Upper lobe of right lung (tissue), 1 donor: ENCODE measurements around the gene GBP4. TPM values are rescaled to one million over a fixed set of nuclear protein-coding genes. Genes with fewer than 3 reads are reported as not detected.

ENCODE experiments used
- ATAC-seq: fragments of 200-7000 bp; cut with Tn5 transposase; one replicate; pipeline ENCODE4 v1.9.1; 2020; ENCODE audit warnings: mild to moderate bottlenecking, moderate library complexity
- DNase-seq: peaks from one replicate; pipeline ENCODE4 v3.0.0-alpha.2; 2020
- H3K27ac ChIP-seq: fragments of 200-600 bp; one replicate; pipeline ENCODE4 v1.8.0; 2022
- H3K27me3 ChIP-seq: fragments of 200-600 bp; one replicate; pipeline ENCODE4 v1.8.0; 2022; ENCODE audit warnings: mild to moderate bottlenecking
- H3K36me3 ChIP-seq: fragments of 200-600 bp; one replicate; pipeline ENCODE4 v1.8.0; 2022
- H3K4me1 ChIP-seq: fragments of 200-600 bp; one replicate; pipeline ENCODE4 v1.8.0; 2022
- H3K4me3 ChIP-seq: fragments of 200-600 bp; one replicate; pipeline ENCODE4 v1.8.0; 2022; ENCODE audit warnings: mild to moderate bottlenecking
- H3K9me3 ChIP-seq: fragments of 200-600 bp; one replicate; pipeline ENCODE4 v1.8.0; 2022
- CTCF ChIP-seq: fragments of 200-600 bp; IDR thresholded peaks from one replicate; pipeline ENCODE4 v1.8.0; 2022; ENCODE audit warnings: antibody characterized with exemption
- intact Hi-C: fragments of 100-400 bp; cut with DNase I; formaldehyde crosslinking; loops from one replicate; pipeline ENCODE4 v1.11.0; 2022
- total RNA-seq: library from RNA; stranded (reverse); fragmentation: NEBNext Ultra II Directional; extraction: Animal tissue kit (Norgen Biotek cat#: 25700); gene quantifications from one replicate; pipeline ENCODE4 v1.2.1, GENCODE V29; 2021
- donor health status: DM: no; HTN: yes; CAD: no; lungs with severe emphysema.

GBP4 gene
- total RNA-seq, 1 donor from 2014 or later = 32.9 TPM

- Histone ChIP-seq H3K4me1 (no peaks in the 10 kb centered on the region), H3K36me3 (no peaks in the 10 kb centered on the region), H3K27ac (no peak overlapping the region), H3K27me3 (no peaks in the 10 kb centered on the region), H3K4me3 (no peak overlapping the region), H3K9me3 (no peaks in the 10 kb centered on the region)
- intact Hi-C loops = no loop called here
- ATAC-seq (no peak), DNase-seq (no peak)
- no peak for TF ChIP-seq CTCF
Observed at GRCh38 chr1:89170170-89171066, 28.3 kb downstream of the GBP4 start.

- Histone ChIP-seq H3K27me3 (no peaks in the 10 kb centered on the region), H3K4me1 (no peaks in the 10 kb centered on the region), H3K4me3 (no peak overlapping the region), H3K9me3 (no peaks in the 10 kb centered on the region), H3K36me3 (no peaks in the 10 kb centered on the region), H3K27ac (no peak overlapping the region)
- TF ChIP-seq CTCF = no peak
- no peak for DNase-seq
- intact Hi-C loops = no loop called here
- ATAC-seq = no peak
Observed at GRCh38 chr1:89169166-89169565, 29.6 kb downstream of the GBP4 start.

- H3K27me3 ChIP-seq = no peaks in the 10 kb centered on the region
- no peaks in the 10 kb centered on the region for H3K4me1 ChIP-seq
- H3K36me3 ChIP-seq = no peaks in the 10 kb centered on the region
- no peak for ATAC-seq
- no peak overlapping the region for H3K27ac ChIP-seq
- no peak for TF ChIP-seq CTCF
- H3K9me3 ChIP-seq = no peaks in the 10 kb centered on the region
- no peak overlapping the region for H3K4me3 ChIP-seq
- intact Hi-C loops = no loop called here
- no peak for DNase-seq
Observed at GRCh38 chr1:89167590-89168230, 31.0 kb downstream of the GBP4 start.

GRCh38 chr1:89166705-89167104 lies 32.0 kb downstream of the GBP4 start:
- no peak for DNase-seq

GRCh38 chr1:89165811-89166210 lies 32.9 kb downstream of the GBP4 start:
- Histone ChIP-seq H3K36me3 (no peaks in the 10 kb centered on the region), H3K27me3 (no peaks in the 10 kb centered on the region), H3K27ac (no peak overlapping the region), H3K4me1 (no peaks in the 10 kb centered on the region), H3K4me3 (no peak overlapping the region), H3K9me3 (no peaks in the 10 kb centered on the region)
- intact Hi-C loops = no loop called here
- DNase-seq (no peak), ATAC-seq (no peak)
- TF ChIP-seq CTCF = no peak

More at GRCh38 chr1:89166705-89167104, 32.0 kb downstream of the GBP4 start:
- Histone ChIP-seq H3K27ac (no peak overlapping the region), H3K36me3 (no peaks in the 10 kb centered on the region), H3K4me3 (no peak overlapping the region), H3K9me3 (no peaks in the 10 kb centered on the region), H3K4me1 (no peaks in the 10 kb centered on the region), H3K27me3 (no peaks in the 10 kb centered on the region)
- ATAC-seq = no peak
- intact Hi-C loops = no loop called here
- TF ChIP-seq CTCF = no peak
